AG09319 (cell line): ENCODE data around the gene PARD3B.

Source experiments
- DNase-seq: peaks from one replicate; pipeline ENCODE4 v3.0.0-alpha.2; 2010; ENCODE audit warnings: low read depth; ENCODE audit errors: extremely low read depth
- TF ChIP-seq, protein P1 (sequence below): IDR thresholded peaks from 2 replicates; pipeline ENCODE4 v1.5.1; 2011; ENCODE audit warnings: low read depth, mild to moderate bottlenecking, inconsistent platforms, low read length, moderate library complexity

PARD3B gene

DNA sequence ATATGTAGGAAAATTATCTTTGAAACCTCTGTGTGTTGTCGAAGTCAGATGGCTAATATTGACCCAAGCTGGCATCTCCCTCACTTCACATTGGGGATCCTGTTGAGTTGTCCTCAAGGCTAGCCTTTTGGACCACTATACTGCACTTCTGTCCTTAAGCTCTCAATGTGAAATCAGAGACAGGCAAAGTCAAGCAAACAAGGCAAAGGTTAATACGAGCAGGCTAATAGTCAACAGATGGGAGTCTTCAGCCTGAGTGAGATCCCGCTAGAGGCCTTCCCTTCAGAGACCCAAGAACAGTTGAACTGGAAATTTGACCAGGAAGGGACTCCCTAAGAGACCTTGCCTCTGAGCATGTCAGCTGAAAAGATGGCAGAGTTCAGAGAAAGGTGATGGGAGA, 475.4 kb downstream of the PARD3B start:
- TF ChIP-seq, protein P1, sequence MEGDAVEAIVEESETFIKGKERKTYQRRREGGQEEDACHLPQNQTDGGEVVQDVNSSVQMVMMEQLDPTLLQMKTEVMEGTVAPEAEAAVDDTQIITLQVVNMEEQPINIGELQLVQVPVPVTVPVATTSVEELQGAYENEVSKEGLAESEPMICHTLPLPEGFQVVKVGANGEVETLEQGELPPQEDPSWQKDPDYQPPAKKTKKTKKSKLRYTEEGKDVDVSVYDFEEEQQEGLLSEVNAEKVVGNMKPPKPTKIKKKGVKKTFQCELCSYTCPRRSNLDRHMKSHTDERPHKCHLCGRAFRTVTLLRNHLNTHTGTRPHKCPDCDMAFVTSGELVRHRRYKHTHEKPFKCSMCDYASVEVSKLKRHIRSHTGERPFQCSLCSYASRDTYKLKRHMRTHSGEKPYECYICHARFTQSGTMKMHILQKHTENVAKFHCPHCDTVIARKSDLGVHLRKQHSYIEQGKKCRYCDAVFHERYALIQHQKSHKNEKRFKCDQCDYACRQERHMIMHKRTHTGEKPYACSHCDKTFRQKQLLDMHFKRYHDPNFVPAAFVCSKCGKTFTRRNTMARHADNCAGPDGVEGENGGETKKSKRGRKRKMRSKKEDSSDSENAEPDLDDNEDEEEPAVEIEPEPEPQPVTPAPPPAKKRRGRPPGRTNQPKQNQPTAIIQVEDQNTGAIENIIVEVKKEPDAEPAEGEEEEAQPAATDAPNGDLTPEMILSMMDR, result no peak

DNA sequence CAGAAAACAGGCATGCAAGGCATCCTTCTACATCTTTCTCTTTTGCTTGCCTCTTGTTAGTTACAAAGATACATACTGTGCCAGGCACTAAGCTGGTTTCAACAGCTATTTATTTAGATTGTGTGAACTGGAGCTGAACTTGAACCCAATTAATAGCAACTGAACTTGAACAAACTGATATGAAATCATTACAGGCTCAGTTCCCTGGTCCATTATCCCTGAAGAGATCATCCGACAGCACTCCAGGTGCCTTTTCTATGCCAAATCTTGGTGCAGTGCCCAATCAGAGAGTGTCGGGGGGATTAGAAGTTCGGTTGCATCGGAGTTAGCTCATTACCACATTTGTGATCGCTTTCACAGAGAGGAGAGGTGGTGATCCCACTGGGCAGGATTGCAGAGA, 477.6 kb downstream of the PARD3B start:
- DNase-seq, result no peak
- TF ChIP-seq, protein P1, result no peak

More for the DNA sequence above, 475.4 kb downstream of the PARD3B start:
- DNase-seq, result no peak

DNA sequence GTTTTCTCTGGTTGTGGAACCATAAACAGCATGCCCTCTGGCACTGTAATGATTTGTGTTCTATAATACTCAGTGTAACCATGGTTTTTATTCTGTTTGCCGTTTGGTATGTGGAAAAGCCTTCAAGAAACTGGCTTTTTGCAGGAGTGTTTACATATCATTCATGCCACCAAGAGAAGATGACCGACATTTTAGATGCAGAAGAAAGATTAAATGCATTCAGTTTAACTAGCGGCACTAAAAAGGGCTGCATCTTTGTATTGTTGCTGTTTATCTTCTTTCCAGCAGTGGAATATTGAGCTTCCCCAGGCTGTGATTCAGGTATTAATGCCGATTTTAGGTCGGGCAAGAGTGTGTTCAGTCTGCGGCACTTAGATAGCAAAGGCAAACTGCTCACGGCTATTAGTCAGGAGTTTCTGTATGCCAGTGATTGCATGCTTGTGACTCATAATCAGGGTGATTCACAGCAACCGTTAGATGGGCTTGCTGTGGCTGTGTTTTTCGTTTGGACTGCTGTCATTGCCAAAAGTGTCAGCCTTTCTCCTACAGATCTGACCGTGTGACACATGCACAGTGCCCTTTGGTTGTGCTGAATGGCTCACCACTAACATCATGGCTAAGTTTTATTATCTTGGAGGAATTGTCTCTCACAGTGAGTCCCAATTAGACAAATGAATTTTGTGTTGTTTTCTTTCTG, 479.7 kb downstream of the PARD3B start:
- peak; percentile 69 for DNase-seq
- TF ChIP-seq, protein P1, result no peak

DNA sequence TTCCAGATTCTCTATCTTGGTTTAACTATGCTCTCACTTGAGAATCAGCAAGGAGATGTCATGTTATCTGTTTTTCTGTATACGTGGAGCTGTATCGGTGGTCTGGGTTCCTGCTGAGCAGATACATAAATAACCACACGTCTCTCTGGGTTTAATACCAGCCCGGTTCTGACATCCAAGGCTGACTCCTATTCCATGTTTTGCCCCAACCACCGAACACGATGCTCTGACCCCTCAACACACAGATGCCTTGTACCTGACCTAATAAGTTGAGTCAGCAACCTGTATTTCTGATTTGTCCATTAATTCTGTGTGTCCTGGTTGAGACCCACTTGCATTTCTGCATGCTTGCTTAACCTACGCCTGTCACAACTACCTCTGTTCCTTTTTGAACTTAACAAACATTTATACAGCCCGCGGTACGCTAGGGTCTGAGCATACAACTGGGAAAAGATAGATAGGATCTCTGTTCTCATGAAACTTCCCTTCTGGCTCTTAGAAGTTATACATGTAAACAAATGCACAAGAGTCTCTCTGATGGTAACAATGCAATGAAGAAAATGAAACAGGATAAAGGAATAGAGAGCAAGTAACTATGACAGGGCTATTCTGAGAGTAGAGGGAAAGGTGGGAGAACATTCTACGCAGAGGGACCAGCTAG, 480.4 kb downstream of the PARD3B start:
- no peak for DNase-seq
- TF ChIP-seq, protein P1, result no peak

DNA sequence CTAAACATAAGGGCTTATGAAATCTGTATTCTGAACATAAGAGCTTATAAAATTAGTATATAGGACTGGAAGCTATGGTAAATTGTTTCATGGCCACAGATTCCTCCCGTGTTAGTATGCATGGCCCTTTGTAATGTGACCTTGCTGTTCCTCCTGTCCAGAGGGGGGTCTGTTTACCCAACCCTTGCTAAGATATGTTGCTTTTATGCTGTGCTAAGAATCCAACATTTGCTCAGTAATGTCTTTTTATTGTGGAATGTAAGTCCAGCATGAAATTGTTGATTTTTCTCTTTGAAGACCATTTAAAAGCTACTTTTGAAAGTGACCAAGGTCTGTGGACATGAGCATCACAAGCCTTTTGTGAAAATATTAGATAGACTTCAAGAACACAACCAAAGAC, 485.4 kb downstream of the PARD3B start:
- TF ChIP-seq, protein P1, result no peak
- no peak for DNase-seq

DNA sequence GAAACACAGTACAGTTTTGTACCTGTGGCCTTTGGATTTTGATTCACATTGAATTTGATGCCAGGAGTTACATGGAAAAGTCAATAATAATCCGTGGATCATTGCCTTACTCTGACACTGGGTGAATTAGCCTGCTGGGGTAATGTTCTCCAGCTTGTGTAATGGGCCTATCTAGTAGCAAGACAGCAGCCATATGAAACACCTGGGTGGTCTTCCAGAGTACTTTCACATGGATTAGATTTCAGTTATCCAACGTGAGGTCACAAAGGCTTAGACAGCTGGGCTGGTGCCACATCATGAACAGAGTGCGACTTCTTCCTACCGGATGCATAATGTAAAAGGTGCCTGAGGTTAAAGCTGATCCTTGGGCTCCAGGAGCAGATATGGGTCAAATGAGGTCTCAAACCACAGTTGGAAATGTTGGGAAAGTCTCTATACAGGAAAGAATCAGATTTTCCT, 486.8 kb downstream of the PARD3B start:
- DNase-seq, result no peak
- TF ChIP-seq, protein P1, result no peak

DNA sequence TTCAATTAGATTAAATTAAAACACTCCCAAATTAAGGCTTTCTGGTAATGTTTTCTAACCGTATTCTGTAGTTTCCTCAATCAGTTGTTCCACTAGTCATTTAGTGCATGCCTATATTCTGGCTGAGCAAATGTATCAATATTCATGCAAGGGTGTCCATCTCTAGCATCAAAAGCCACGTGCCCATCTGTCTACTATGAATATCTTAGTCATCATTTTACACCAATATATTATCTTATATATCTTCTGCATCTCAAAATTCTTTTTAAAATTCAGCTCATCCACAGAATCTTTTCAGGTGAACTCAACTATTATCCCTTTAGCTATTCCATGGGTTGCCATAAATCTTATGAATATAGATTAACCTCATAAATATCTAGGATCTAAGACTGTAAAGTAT, 488.2 kb downstream of the PARD3B start:
- TF ChIP-seq, protein P1, result no peak
- DNase-seq, result no peak
